ENCODE results near the gene XPO1.

DNA sequence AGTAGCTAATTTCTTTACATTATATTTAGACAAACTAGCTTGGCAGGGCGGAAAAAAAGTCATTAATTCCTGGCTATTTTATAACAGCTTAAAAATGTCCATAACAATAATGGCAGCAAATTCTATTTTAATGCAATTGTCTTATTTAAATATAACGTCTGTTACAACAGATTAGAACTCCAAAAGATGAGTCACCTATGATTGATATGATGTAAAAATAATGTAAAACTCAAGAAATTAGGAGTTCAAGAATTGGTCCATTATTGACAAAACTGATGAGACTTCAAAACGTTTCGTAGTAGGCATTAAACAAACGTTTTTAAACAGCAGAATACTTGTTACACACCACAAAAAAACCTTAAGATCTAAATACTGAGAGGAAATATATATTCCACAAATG is 2.7 kb downstream of the XPO1 start:
- TF ChIP-seq CTCF (IDR thresholded peaks at IDR 0.05; ENCODE audit: low read depth, low read length, poor library complexity, severe bottlenecking), result no peak
- no peak for TF ChIP-seq EZH2phosphoT487 (IDR thresholded peaks at IDR 0.05; ENCODE audit: borderline replicate concordance, low read length)
